ENCODE results near the gene HAUS1. TPM values are rescaled to one million over a fixed set of nuclear protein-coding genes. Genes with fewer than 3 reads are reported as not detected.

Gene HAUS1
- total RNA-seq, 1 donor from 2014 or later = 18.7 TPM

- no peaks in the 10 kb centered on the region for H3K27me3 ChIP-seq (ENCODE audit: control insufficient read depth, insufficient read depth, low read length)
- H3K36me3 ChIP-seq (ENCODE audit: control insufficient read depth, insufficient read depth, low read length) = peaks cover 2% of the 10 kb centered on the region
- TF ChIP-seq CTCF (IDR thresholded peaks at IDR 0.05; ENCODE audit: insufficient read depth, low read length, severe bottlenecking) = no peak
- peak overlapping the region; percentile 90 for H3K4me3 ChIP-seq (ENCODE audit: low read depth, low read length)
- DNase-seq (ENCODE audit: low read depth) (no peak), FAIRE-seq (no peak)
These were observed 6.8 kb upstream of the HAUS1 start for GRCh38 chr18:46097431-46097800.

- peak within 1 kb of the TSS; percentile 90 for H3K4me3 ChIP-seq (ENCODE audit: low read depth, low read length)
- peaks cover 1% of the 10 kb centered on the region for H3K36me3 ChIP-seq (ENCODE audit: control insufficient read depth, insufficient read depth, low read length)
- TF ChIP-seq CTCF (IDR thresholded peaks at IDR 0.05; ENCODE audit: insufficient read depth, low read length, severe bottlenecking) = no peak
- DNase-seq (ENCODE audit: low read depth) (peak; percentile 65), FAIRE-seq (no peak)
- no peaks in the 10 kb centered on the region for H3K27me3 ChIP-seq (ENCODE audit: control insufficient read depth, insufficient read depth, low read length)
These were observed 6.2 kb upstream of the HAUS1 start, which contains the start of gene ATP5F1A for GRCh38 chr18:46097801-46098615. Gene ATP5F1A, minus strand, starts transcription at chr18:46098296. Its CDS starts 65 bp downstream, at chr18:46098231.

- no peak for FAIRE-seq
- TF ChIP-seq CTCF (IDR thresholded peaks at IDR 0.05; ENCODE audit: insufficient read depth, low read length, severe bottlenecking) = no peak
- H3K27me3 ChIP-seq (ENCODE audit: control insufficient read depth, insufficient read depth, low read length) = no peaks in the 10 kb centered on the region
These were observed 5.6 kb upstream of the HAUS1 start for GRCh38 chr18:46098616-46098933.

GRCh38 chr18:46099463-46099862 lies 4.7 kb upstream of the HAUS1 start:
- no peak overlapping the region for H3K4me3 ChIP-seq (ENCODE audit: low read depth, low read length)
- no peak for FAIRE-seq
- DNase-seq (ENCODE audit: low read depth) = no peak
- no peak for TF ChIP-seq CTCF (IDR thresholded peaks at IDR 0.05; ENCODE audit: insufficient read depth, low read length, severe bottlenecking)
- no peaks in the 10 kb centered on the region for H3K36me3 ChIP-seq (ENCODE audit: control insufficient read depth, insufficient read depth, low read length)
- no peaks in the 10 kb centered on the region for H3K27me3 ChIP-seq (ENCODE audit: control insufficient read depth, insufficient read depth, low read length)

More at GRCh38 chr18:46098616-46098933, 5.6 kb upstream of the HAUS1 start:
- Histone ChIP-seq H3K4me3 (ENCODE audit: low read depth, low read length) (peak overlapping the region; percentile 90), H3K36me3 (ENCODE audit: control insufficient read depth, insufficient read depth, low read length) (no peaks in the 10 kb centered on the region)
- DNase-seq (ENCODE audit: low read depth) = no peak

GRCh38 chr18:46109386-46109785 lies 5.2 kb downstream of the HAUS1 start:
- no peak for TF ChIP-seq CTCF (IDR thresholded peaks at IDR 0.05; ENCODE audit: insufficient read depth, low read length, severe bottlenecking)
- DNase-seq (ENCODE audit: low read depth) (no peak), FAIRE-seq (no peak)
- Histone ChIP-seq H3K4me3 (ENCODE audit: low read depth, low read length) (no peak overlapping the region), H3K36me3 (ENCODE audit: control insufficient read depth, insufficient read depth, low read length) (no peaks in the 10 kb centered on the region), H3K27me3 (ENCODE audit: control insufficient read depth, insufficient read depth, low read length) (no peaks in the 10 kb centered on the region)

- Histone ChIP-seq H3K4me3 (ENCODE audit: low read depth, low read length) (no peak overlapping the region), H3K27me3 (ENCODE audit: control insufficient read depth, insufficient read depth, low read length) (no peaks in the 10 kb centered on the region), H3K36me3 (ENCODE audit: control insufficient read depth, insufficient read depth, low read length) (no peaks in the 10 kb centered on the region)
- DNase-seq (ENCODE audit: low read depth) (no peak), FAIRE-seq (no peak)
- no peak for TF ChIP-seq CTCF (IDR thresholded peaks at IDR 0.05; ENCODE audit: insufficient read depth, low read length, severe bottlenecking)
These were observed 6.2 kb downstream of the HAUS1 start for GRCh38 chr18:46110406-46110805.

Data from bronchial epithelial cell (primary cell).